GM19035 (cell line): ENCODE data around the gene BICC1.

ENCODE experiments used
- ATAC-seq: cut with Tn5 transposase; IDR thresholded peaks from one replicate; pipeline ENCODE4 v1.9.1; 2021; ENCODE audit not compliant: unreplicated experiment

BICC1 gene

GRCh38 chr10:58645416-58646146, 132.9 kb downstream of the BICC1 start:
- no peak for ATAC-seq

- ATAC-seq, result no peak
Observed at GRCh38 chr10:58647376-58648112, 134.9 kb downstream of the BICC1 start.

GRCh38 chr10:58648131-58648530, 135.5 kb downstream of the BICC1 start:
- ATAC-seq, result no peak

- ATAC-seq, result no peak
Observed at GRCh38 chr10:58651040-58651439, 138.4 kb downstream of the BICC1 start.

GRCh38 chr10:58651742-58652141, 139.1 kb downstream of the BICC1 start:
- no peak for ATAC-seq

GRCh38 chr10:58653139-58653538, 140.5 kb downstream of the BICC1 start:
- no peak for ATAC-seq

GRCh38 chr10:58660575-58661255, 148.0 kb downstream of the BICC1 start:
- ATAC-seq, result no peak

- no peak for ATAC-seq
Observed at GRCh38 chr10:58661336-58661735, 148.7 kb downstream of the BICC1 start.

GRCh38 chr10:58661902-58662301, 149.2 kb downstream of the BICC1 start:
- no peak for ATAC-seq

- no peak for ATAC-seq
Observed at GRCh38 chr10:58662314-58662713, 149.6 kb downstream of the BICC1 start.

GRCh38 chr10:58665361-58665760, 152.7 kb downstream of the BICC1 start:
- ATAC-seq, result no peak

- no peak for ATAC-seq
Observed at GRCh38 chr10:58666024-58666423, 153.4 kb downstream of the BICC1 start.

GRCh38 chr10:58667658-58668310, 155.1 kb downstream of the BICC1 start:
- no peak for ATAC-seq

GRCh38 chr10:58672845-58673244, 160.2 kb downstream of the BICC1 start:
- ATAC-seq, result no peak

- no peak for ATAC-seq
Observed at GRCh38 chr10:58674251-58674650, 161.6 kb downstream of the BICC1 start.

- ATAC-seq, result no peak
Observed at GRCh38 chr10:58675321-58675720, 162.6 kb downstream of the BICC1 start.

- no peak for ATAC-seq
Observed at GRCh38 chr10:58691528-58691927, 178.9 kb downstream of the BICC1 start.

GRCh38 chr10:58693919-58694318, 181.2 kb downstream of the BICC1 start:
- no peak for ATAC-seq

- no peak for ATAC-seq
Observed at GRCh38 chr10:58695022-58695421, 182.3 kb downstream of the BICC1 start.

- ATAC-seq, result no peak
Observed at GRCh38 chr10:58696736-58697135, 184.1 kb downstream of the BICC1 start.

- no peak for ATAC-seq
Observed at GRCh38 chr10:58697691-58698090, 185.0 kb downstream of the BICC1 start.
